H9 (cell line): ENCODE results near the gene BDNF. TPM values are rescaled to one million over a fixed set of nuclear protein-coding genes. Genes with fewer than 3 reads are reported as not detected.

Source experiments
- DNase-seq: peaks from one replicate; pipeline ENCODE4 v3.0.0-alpha.2; 2017
- H2AFZ ChIP-seq: one replicate; pipeline ENCODE4 v1.6.1; 2013; ENCODE audit warnings: mild to moderate bottlenecking, low read length, control low read depth, moderate library complexity
- H2AK5ac ChIP-seq: 2 replicates; pipeline ENCODE4 v1.6.1; 2013; ENCODE audit warnings: low read length, control low read depth, mixed read lengths; ENCODE audit not compliant: insufficient read length
- H2BK120ac ChIP-seq: one replicate; pipeline ENCODE4 v1.6.1; 2013; ENCODE audit warnings: low read depth, mild to moderate bottlenecking, low read length, control low read depth, inconsistent platforms; ENCODE audit not compliant: poor library complexity, severe bottlenecking
- H2BK12ac ChIP-seq: 2 replicates; pipeline ENCODE4 v1.6.1; 2013; ENCODE audit warnings: low read length, control low read depth, mixed read lengths, low read depth; ENCODE audit not compliant: insufficient read length
- H2BK15ac ChIP-seq: 2 replicates; pipeline ENCODE4 v1.6.1; 2013; ENCODE audit warnings: low read depth, low read length, control low read depth
- H2BK20ac ChIP-seq: one replicate; pipeline ENCODE4 v1.6.1; 2013; ENCODE audit warnings: low read depth, mild to moderate bottlenecking, low read length, control low read depth, inconsistent platforms; ENCODE audit not compliant: poor library complexity, severe bottlenecking
- H2BK5ac ChIP-seq: 2 replicates; pipeline ENCODE4 v1.6.1; 2013; ENCODE audit warnings: low read length, control low read depth, mixed read lengths; ENCODE audit not compliant: insufficient read length
- H3K14ac ChIP-seq: 2 replicates; pipeline ENCODE4 v1.6.1; 2013; ENCODE audit warnings: low read length, control low read depth; ENCODE audit not compliant: insufficient read depth
- H3K18ac ChIP-seq: 2 replicates; pipeline ENCODE4 v1.6.1; 2013; ENCODE audit warnings: low read depth, mild to moderate bottlenecking, mixed read lengths, low read length, control low read depth; ENCODE audit not compliant: insufficient read length
- H3K23ac ChIP-seq: 2 replicates; pipeline ENCODE4 v1.6.1; 2013; ENCODE audit warnings: low read length, control low read depth, mixed read lengths, low read depth; ENCODE audit not compliant: insufficient read length
- H3K23me2 ChIP-seq: 2 replicates; pipeline ENCODE4 v1.6.1; 2013; ENCODE audit warnings: low read depth, mild to moderate bottlenecking, mixed read lengths, low read length, control low read depth; ENCODE audit not compliant: insufficient read length, poor library complexity, severe bottlenecking
- H3K27ac ChIP-seq: 2 replicates; pipeline ENCODE4 v1.5.1; 2013; ENCODE audit warnings: low read length, control low read depth, mixed read lengths, low read depth; ENCODE audit not compliant: insufficient read length
- H3K27me3 ChIP-seq: 2 replicates; pipeline ENCODE4 v1.6.1; 2013; ENCODE audit warnings: low read length, control low read depth, inconsistent platforms; ENCODE audit not compliant: insufficient read depth
- H3K4ac ChIP-seq: 2 replicates; pipeline ENCODE4 v1.6.1; 2013; ENCODE audit warnings: low read depth, mild to moderate bottlenecking, control low read depth, inconsistent platforms, low read length, moderate library complexity
- H3K4me1 ChIP-seq: 2 replicates; pipeline ENCODE4 v1.6.1; 2013; ENCODE audit warnings: low read length, control low read depth, inconsistent platforms; ENCODE audit not compliant: insufficient read depth
- H3K4me2 ChIP-seq: 2 replicates; pipeline ENCODE4 v1.6.1; 2013; ENCODE audit warnings: low read length, control low read depth, mixed read lengths; ENCODE audit not compliant: insufficient read length, insufficient read depth
- H3K56ac ChIP-seq: 2 replicates; pipeline ENCODE4 v1.6.1; 2013; ENCODE audit warnings: low read depth, mild to moderate bottlenecking, mixed read lengths, low read length, control low read depth; ENCODE audit not compliant: insufficient read length
- H3K79me1 ChIP-seq: 2 replicates; pipeline ENCODE4 v1.6.1; 2013; ENCODE audit warnings: low read depth, mild to moderate bottlenecking, moderate library complexity, low read length, control low read depth, inconsistent platforms; ENCODE audit not compliant: insufficient read depth, poor library complexity, severe bottlenecking
- H3K79me2 ChIP-seq: 2 replicates; pipeline ENCODE4 v1.6.1; 2013; ENCODE audit warnings: low read length, control low read depth, inconsistent platforms; ENCODE audit not compliant: insufficient read depth
- H3K9ac ChIP-seq: 2 replicates; pipeline ENCODE4 v1.6.1; 2013; ENCODE audit warnings: low read length, control low read depth, mixed read lengths; ENCODE audit not compliant: insufficient read length; ENCODE audit errors: extremely low read depth
- H3K9me3 ChIP-seq: one replicate; pipeline ENCODE4 v1.6.1; 2013; ENCODE audit warnings: low read depth, low read length, inconsistent platforms; ENCODE audit not compliant: control insufficient read depth
- H3T11ph ChIP-seq: one replicate; pipeline ENCODE4 v1.6.1; 2013; ENCODE audit warnings: mild to moderate bottlenecking, low read length, control low read depth, inconsistent platforms
- H4K20me1 ChIP-seq: one replicate; pipeline ENCODE4 v1.6.1; 2013; ENCODE audit not compliant: control insufficient read depth, insufficient read length, insufficient read depth
- H4K5ac ChIP-seq: 2 replicates; pipeline ENCODE4 v1.6.1; 2013; ENCODE audit warnings: low read depth, mild to moderate bottlenecking, mixed read lengths, low read length, control low read depth; ENCODE audit not compliant: insufficient read length
- H4K8ac ChIP-seq: replicated peaks from 2 replicates; pipeline ENCODE4 v1.6.1; 2013; ENCODE audit warnings: low read length, control low read depth, mixed read lengths, low read depth; ENCODE audit not compliant: insufficient read length
- H4K91ac ChIP-seq: 2 replicates; pipeline ENCODE4 v1.6.1; 2013; ENCODE audit warnings: low read depth, mild to moderate bottlenecking, moderate library complexity, mixed read lengths, low read length, control low read depth; ENCODE audit not compliant: insufficient read length
- H3K27ac Mint-ChIP-seq, 3 experiments: 2 replicates in 2 of 3; 3 replicates in 1 of 3; pipeline ENCODE4 v1.8.0; 2020 to 2021; ENCODE audit warnings: mixed read lengths in 3 of 3, mild to moderate bottlenecking in 1 of 3, moderate library complexity in 1 of 3
- H3K27me3 Mint-ChIP-seq: 2 replicates; pipeline ENCODE4 v1.8.0; 2021; ENCODE audit warnings: low read depth, mild to moderate bottlenecking, moderate library complexity, mixed read lengths
- H3K36me3 Mint-ChIP-seq, 3 experiments: 2 replicates in 2 of 3; 3 replicates in 1 of 3; pipeline ENCODE4 v1.8.0; 2020 to 2021; ENCODE audit warnings: low read depth in 3 of 3, mixed read lengths in 3 of 3; ENCODE audit not compliant: insufficient read depth in 1 of 3
- H3K4me1 Mint-ChIP-seq, 2 experiments: 2 replicates each; pipeline ENCODE4 v1.8.0; 2020; ENCODE audit warnings: mixed read lengths in 2 of 2
- H3K4me3 Mint-ChIP-seq, 2 experiments: 2 replicates in 1 of 2; 3 replicates in 1 of 2; pipeline ENCODE4 v1.8.0; 2020 to 2021; ENCODE audit warnings: mild to moderate bottlenecking in 2 of 2, mixed read lengths in 2 of 2, moderate library complexity in 1 of 2
- H3K9me3 Mint-ChIP-seq, 2 experiments: 2 replicates in 1 of 2; 3 replicates in 1 of 2; pipeline ENCODE4 v1.8.0; 2020; ENCODE audit warnings: mild to moderate bottlenecking in 2 of 2, mixed read lengths in 2 of 2, moderate library complexity in 1 of 2
- WGBS: extraction: QIAGEN DNeasy Blood & Tissue Kit; methylation state at CpG from one replicate; pipeline ENCODE4 v1.1.7; 2013; ENCODE audit warnings: missing lambda C conversion rate, low lambda C conversion rate, mixed read lengths; ENCODE audit not compliant: insufficient read length; ENCODE audit errors: extremely low coverage; 5-methylcytosine and 5-hydroxymethylcytosine counted together
- total RNA-seq: library from RNA; stranded (reverse); gene quantifications from 2 replicates; pipeline ENCODE4 v1.2.1, GENCODE V29; 2021
- TF ChIP-seq, protein P1 (sequence below): fragments of 200-600 bp; sonication (generic); conservative IDR thresholded peaks from 3 replicates; pipeline ENCODE4 v1.8.0; 2021; ENCODE audit warnings: antibody characterized with exemption, mild to moderate bottlenecking

BDNF gene
- total RNA-seq, 1 experiment from 2014 or later, result 2.7 TPM

DNA sequence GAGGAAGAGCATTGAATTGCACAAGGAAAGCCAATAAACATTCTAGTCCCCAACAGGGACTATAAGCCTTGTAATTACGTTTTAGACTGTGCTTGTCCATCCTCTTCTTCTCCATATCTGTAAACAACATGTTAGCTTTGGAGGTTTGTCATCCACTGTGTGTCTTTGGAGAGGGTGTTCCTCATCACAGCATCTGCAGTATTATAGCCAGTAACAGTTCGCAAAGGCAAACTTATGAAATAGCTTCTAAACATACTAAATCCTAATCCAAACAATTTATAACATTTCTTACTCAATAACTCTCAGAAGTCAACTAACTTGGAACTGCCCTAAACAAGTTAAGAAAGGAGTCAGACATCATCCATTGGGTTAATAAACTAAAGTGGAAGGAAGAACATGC, 10.3 kb upstream of the BDNF start:
- DNase-seq, result no peak
- Mint-ChIP-seq H3K27me3 (peaks cover 19% of the 10 kb centered on the region), H3K36me3 (no peaks in the 10 kb centered on the region), H3K27ac (no peak overlapping the region), H3K4me3 (no peak overlapping the region), H3K4me1 (peaks cover 4 to 5% of the 10 kb centered on the region in 2 experiments; a peak in 3 of 4 replicates), H3K9me3 (no peaks in the 10 kb centered on the region)
- Histone ChIP-seq H2AK5ac (no peak overlapping the region), H4K8ac (no peak overlapping the region), H2BK5ac (no peak overlapping the region), H2BK12ac (no peak overlapping the region), H3K56ac (no peak overlapping the region), H4K5ac (no peak overlapping the region), H2BK120ac (no peak overlapping the region), H3K18ac (no peak overlapping the region), H3K9ac (no peak overlapping the region), H3K14ac (no peak overlapping the region), H3K79me2 (no peaks in the 10 kb centered on the region), H3K23ac (no peak overlapping the region), H4K20me1 (no peaks in the 10 kb centered on the region), H2BK15ac (no peak overlapping the region), H3K4ac (no peak overlapping the region), H3T11ph (no peak overlapping the region), H3K27me3 (no peaks in the 10 kb centered on the region), H3K4me1 (no peaks in the 10 kb centered on the region), H4K91ac (no peak overlapping the region), H3K27ac (no peak overlapping the region), H2BK20ac (no peak overlapping the region), H2AFZ (no peak overlapping the region), H3K9me3 (no peaks in the 10 kb centered on the region), H3K79me1 (no peaks in the 10 kb centered on the region), H3K4me2 (no peak overlapping the region), H3K23me2 (no peaks in the 10 kb centered on the region)
- no CpG with 5 or more reads among the region's 2 CpGs for WGBS
- TF ChIP-seq, protein P1, sequence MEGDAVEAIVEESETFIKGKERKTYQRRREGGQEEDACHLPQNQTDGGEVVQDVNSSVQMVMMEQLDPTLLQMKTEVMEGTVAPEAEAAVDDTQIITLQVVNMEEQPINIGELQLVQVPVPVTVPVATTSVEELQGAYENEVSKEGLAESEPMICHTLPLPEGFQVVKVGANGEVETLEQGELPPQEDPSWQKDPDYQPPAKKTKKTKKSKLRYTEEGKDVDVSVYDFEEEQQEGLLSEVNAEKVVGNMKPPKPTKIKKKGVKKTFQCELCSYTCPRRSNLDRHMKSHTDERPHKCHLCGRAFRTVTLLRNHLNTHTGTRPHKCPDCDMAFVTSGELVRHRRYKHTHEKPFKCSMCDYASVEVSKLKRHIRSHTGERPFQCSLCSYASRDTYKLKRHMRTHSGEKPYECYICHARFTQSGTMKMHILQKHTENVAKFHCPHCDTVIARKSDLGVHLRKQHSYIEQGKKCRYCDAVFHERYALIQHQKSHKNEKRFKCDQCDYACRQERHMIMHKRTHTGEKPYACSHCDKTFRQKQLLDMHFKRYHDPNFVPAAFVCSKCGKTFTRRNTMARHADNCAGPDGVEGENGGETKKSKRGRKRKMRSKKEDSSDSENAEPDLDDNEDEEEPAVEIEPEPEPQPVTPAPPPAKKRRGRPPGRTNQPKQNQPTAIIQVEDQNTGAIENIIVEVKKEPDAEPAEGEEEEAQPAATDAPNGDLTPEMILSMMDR, result no peak
